ENCODE results near the gene NEB.

DNA sequence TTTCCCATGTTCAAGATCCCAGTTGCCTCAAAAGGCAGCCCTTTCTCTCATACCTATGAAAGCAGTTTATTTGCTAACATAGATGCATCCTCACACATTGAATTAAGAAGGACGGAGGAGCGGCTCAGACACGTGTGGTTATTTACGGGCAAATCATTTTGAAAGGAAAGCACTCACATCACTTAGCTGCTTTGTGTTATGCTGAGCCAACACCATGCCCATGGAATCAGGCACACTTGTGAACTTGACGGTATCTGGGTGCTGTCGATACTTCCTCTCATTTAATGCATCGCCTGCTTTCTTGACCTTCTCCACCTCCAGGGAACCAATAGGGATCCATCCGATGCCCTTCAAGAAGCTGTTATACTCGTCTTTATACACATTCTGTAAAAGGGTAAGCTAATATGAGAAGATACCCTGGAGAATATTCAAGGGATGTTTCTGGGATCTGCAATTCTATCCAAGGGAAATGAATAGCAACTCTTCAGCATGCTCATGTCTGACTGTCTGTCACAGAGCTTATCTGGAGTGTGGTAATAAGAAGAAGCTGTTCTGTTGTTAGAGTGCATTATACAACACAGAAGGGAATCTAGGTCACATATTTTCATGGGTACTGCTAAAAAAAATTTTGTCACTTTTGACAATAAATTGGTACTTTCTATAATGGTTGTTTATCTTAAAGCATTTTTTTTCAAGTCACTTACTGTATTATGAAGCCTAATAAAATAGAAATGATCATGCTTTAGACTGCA, 63.3 kb downstream of the NEB start:
- TF ChIP-seq GATA2 (IDR thresholded peaks at IDR 0.05; ENCODE audit: low read depth, low read length) (no peak), GATA3 (IDR thresholded peaks at IDR 0.05; ENCODE audit: low read depth, low read length) (no peak)

Data from SH-SY5Y (cell line).